NCI-H128 (cell line): ENCODE data around the gene APOL6.
"Not testable (repeated sequence)": the region's sequence is repeated elsewhere in the genome, so short reads cannot be mapped to it uniquely, and the experiment has no call there.

Source experiments
- DNase-seq: peaks from one replicate; lab custom pipeline; 2025; ENCODE audit not compliant: unreplicated experiment; lab: John Stamatoyannopoulos, UW

Gene APOL6

GRCh38 chr22:35634943-35635540 lies 13.2 kb upstream of the APOL6 start:
- no peak for DNase-seq

GRCh38 chr22:35637254-35637653 lies 11.0 kb upstream of the APOL6 start:
- no peak for DNase-seq

GRCh38 chr22:35638001-35638400 lies 10.2 kb upstream of the APOL6 start:
- no peak for DNase-seq

DNA sequence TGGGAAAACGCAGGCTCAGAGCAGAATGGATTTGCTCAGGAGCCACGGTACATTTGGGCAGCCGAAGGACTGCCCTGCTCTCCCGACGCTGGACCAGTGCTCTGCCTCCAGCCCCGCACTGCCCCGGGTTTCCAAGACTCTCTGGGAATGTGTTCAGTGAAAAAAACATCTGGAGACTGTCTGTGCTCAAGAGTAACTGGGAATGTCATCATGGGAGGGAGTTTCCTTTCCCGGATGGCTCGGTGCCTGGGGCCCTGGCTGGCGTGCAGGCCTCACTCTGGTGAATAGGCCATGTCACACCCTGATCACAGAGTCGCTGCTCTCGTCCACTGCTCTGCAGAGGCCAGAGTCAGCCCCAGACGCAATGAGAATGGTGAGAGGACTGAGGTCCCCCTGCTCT lies 9.8 kb upstream of the APOL6 start:
- DNase-seq = no peak

GRCh38 chr22:35641494-35642120 lies 6.6 kb upstream of the APOL6 start:
- DNase-seq = no peak

- DNase-seq = no peak
These were observed 5.9 kb upstream of the APOL6 start for GRCh38 chr22:35642305-35642741.

GRCh38 chr22:35643991-35644390 lies 4.3 kb upstream of the APOL6 start:
- DNase-seq = no peak

DNA sequence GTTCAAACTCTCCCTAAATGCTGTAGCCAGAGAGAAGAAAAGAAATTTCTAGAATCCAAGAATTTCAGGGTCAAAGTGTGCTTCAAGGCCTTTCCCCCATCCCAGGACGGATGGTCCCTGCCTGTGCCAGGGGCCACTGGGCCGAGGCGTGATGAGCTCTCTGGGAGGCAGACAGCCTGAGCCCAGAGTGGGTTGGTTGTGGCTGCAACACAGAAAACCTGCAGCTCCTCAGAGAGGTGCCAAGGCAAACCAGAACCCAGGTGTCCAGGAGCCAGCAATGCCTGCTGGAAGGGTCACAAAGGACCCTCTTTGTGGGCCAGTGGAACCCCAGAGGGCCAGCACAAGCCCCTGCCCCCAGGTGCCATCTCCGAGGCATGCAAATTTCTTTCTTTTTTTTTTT lies 2.6 kb upstream of the APOL6 start:
- no peak for DNase-seq

GRCh38 chr22:35649026-35649553 lies 844 bp downstream of the APOL6 start:
- DNase-seq = no peak

DNA sequence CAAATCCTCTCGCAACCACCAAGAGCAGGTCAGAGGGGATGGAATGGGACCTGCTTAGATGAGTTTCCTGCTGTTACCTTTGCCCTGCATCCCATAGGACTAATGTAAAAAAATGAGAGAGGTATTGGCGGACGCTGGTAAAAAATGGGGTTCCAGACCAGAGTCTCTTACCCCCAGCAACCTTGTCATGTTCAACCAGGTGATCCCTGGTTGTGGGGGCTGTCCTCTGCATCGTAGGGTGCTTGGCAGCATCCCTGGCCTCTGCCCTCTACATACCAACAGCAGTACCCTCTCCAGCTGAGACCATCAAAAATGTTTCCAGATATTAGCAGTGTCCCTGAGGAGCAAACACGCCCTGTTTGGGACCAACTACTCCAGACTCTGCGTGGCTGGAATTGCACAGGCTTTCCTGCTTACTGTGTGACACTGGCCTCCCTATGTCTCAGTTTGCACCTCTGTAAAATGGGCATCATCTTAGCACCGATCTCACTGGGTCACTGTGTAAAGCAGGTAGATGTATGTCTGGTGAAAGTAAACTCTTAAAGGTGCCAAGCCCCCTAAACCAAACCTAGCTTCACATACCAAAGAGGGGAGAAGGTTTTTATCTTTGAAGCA lies 1.5 kb downstream of the APOL6 start:
- DNase-seq = no peak

DNA sequence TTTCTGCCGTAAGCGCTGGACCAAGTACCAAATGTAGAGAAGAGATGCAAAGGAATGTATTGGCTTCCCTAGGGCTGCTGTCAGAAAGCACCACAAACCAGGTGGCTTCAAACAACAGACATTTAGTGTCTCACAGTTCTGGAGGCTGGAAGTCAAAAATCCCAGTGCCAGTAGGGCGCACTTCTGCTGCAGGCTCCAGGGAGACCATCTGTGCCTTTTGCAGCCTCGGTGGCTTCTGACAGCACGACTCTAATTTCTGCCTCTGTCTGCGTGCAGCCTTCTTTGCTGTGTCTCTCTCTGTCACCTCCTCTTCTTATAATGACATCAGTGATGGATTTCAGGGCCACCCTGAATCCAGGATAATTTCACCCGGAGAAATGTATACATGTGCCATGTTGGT lies 2.8 kb downstream of the APOL6 start:
- DNase-seq = no peak

- DNase-seq = no peak
These were observed 5.6 kb downstream of the APOL6 start for GRCh38 chr22:35653824-35654223.

DNA sequence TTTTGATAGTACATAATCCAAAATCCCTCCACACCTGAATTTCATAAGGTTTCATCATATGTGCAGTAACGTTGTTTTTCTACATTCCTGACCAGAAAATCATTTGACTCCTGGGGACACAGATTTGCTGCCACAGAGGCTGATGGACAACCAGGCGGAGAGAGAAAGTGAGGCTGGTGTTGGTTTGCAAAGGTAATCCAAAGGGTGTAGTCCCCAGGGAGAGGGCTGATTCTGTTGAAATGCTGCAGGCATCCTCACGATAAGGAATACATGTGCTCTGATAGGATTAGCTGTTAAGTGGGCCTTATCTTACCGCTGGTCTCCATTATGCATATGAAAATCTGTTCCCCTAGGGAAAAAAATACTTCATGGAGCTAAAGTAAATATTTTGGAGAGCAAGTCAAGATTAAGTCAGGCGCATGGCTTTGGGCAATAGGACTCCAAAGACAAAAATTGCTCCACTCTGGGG lies 8.1 kb downstream of the APOL6 start:
- DNase-seq = no peak

- no peak for DNase-seq
These were observed 9.5 kb downstream of the APOL6 start for GRCh38 chr22:35657571-35658312.

DNA sequence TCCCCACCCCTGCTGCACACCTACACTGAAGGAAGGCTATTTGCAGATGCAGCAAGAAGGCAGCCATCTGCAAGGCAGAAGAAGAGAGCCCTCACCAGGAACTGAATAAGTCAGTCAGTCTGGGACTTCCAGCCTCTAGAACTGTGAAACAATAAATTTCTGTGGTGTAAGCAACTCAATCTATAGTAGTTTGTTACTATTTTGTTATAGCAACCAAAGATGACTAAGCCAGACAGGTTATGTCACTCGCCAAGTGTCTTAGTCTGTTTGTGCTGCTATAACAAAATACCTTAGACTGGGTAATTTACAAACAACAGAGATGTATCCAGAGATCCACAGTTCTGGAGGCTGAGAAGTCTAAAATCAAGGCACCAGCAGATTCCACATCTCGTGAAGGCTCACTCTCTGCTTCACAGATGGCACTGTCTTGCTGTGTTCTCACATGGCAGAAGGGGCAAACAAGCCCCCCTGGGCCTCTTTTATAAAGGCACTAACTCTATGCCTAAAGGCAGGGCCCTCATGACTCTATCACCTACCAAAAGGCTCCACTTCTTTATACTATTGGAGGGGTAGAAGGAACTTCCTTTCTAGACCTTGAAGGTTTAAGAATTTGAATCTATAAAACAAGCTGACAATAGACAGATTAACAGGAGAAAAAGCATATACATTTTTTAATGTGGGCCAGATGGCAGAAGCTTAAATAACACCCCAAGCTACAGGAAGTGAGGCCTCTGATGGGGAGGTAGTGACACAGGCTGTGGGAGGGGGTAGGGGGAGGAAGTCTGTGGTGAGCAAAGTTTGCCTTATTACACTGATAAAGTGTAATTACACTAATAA lies 12.3 kb downstream of the APOL6 start:
- no peak for DNase-seq

GRCh38 chr22:35661464-35661863 lies 13.2 kb downstream of the APOL6 start:
- DNase-seq = no peak

GRCh38 chr22:35662914-35663313 lies 14.7 kb downstream of the APOL6 start:
- no peak for DNase-seq

- DNase-seq = no peak
These were observed 15.1 kb downstream of the APOL6 start for GRCh38 chr22:35663371-35663770.

DNA sequence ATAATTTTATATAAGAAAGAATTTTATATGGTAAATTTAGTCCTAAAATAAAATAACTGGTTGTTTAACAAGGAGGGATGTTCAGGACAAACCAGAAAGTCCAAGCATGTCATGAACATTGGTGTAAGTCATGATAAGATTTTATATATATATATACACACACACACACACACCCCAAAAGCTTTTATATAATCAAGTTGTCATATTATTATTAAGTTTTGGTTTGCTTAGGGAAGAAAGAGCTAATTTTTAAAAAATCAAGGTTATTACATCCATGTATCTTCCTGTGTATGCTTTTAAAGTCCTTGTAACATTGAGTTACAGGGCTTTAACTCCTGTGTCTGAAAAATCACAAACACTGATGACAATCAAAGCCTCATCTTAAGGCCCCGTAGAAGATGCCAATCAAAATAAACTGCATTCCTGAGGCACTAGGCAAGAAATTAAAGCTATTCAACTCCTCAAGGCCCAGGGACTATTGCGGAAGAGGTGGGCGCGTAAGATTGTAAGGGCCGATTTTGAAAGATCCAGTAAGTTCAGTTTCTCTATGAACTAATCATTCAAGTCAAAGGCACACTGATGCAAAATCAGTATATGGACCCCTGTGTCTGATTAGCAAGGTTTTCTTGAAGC lies 16.8 kb downstream of the APOL6 start:
- DNase-seq = no peak

DNA sequence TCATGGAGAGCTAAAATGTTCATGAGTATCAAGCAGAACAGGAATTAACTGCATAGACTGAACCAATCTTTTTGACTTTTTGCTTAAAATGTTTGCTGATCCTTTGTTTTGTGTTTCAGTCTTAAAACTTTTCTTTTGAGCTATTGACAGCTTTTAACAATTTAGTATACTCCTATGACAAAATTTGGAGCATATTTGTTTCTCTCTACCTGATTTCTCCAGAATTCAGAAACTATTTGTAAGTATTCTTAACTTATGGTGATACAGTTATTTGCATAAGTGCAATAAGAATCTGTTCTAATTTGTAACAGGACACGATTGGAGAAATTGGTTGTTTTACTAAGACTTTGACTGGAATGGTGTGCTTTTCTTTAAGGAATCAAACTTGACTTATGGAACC lies 18.5 kb downstream of the APOL6 start:
- DNase-seq = not testable (repeated sequence)
